Measurements from ENCODE around the gene SLC8A3.

The SLC8A3 gene

DNA sequence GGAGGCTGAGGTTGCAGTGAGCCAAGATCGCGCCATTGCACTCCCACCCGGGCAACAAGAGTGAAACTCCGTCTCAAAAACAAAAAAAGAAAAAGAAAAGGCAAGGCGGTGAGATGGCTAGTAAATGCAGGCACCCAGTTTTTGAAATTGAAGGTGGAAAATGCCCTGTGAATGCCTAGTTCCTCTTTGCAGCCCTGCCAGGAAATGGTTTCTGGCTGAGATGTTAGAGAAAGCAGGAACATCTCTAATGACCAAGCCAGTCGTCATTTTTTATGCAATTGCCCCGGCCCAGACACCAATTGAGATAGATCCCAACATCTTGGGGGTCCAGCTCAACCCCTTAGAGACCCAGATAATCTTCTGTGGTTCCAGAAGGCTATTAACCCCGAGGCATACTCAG lies 17.0 kb downstream of the SLC8A3 start:
- no peak for DNase-seq

DNA sequence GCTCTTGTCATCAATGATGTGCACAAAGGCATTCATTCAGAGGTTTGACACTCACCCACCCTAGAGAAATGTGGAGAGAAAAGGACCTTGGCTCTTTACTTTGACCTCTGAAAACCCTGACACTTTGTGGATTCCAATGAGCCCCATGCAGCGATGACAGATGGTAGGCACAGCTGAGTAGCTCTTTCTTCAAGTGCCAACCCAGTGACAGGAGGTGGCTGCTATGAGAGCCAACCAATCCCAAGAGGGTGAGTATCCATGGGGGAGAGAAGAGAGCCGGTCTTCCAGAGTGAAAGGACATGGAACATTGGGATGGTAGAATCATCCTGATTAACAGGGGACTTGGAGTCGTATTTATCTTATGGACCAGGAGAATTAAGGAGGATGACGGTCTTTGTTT lies 17.8 kb downstream of the SLC8A3 start:
- no peak for DNase-seq

DNA sequence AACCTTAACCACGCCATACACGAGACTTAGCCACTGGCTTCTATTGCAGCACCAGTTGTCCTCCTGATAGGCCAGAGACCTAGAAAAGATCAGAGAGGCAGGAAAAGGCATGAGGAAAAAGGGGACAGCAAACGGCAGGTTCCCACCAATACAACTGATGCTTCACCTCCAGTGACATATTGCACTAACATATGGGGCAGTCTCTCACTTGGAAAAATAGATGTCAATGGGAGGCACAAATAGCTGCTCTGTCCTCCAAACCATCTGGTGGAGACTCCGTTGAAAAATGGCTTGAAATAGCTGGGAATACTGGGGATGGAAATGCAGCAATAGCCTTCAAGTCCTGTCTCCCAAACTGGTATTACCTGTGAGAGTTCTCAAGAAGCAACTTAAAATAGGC lies 20.3 kb downstream of the SLC8A3 start:
- no peak for DNase-seq

DNA sequence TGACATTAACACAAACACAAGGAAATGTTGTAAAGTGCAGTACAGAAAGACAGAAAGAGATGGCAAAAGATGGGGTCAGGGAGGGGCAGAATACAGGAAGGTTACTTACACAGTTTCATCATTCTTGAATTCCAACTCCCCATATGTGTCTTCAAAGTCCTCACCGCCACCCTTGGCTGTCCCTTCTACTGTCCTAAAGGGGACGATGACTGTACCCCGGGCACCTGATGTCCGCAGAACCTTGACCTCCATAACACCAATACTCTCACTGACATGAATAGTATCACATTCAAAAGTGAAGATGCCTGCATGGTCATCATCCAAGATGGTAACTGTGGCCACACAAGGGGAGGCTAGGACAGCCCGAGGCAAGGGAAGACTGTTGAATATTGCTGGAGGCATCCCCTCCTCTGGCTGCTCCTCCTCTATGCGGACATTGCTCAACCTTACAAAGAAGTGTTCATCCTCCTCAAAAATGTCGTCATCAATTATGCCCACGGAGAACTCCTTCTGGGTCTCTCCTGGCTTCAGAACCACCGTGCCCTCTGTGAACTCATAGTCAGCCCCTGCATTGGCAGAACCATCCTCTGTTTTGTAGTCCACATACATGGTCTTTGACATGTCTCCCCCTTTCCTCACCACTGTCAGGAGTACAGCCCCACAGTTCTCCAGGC lies 22.1 kb downstream of the SLC8A3 start:
- no peak for DNase-seq

DNA sequence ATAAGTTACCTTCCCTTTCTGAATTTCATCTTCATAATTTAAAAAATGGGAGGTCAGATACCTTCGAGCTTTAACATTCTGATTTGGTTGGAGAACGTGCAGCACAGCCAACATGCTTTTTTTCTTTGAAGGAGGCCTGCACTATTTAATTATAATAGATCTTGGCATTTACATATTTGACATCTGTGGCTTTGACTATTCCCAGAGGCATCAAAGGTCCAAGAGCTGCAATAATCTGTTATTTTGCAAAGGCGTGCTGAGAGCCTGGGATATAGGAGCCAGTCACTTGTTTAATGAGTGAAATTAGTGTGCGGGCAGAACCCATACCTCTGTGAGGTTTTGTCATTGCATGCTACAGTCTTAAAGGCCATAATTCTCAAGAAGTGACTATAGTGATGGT lies 26.4 kb downstream of the SLC8A3 start:
- DNase-seq: no peak

DNA sequence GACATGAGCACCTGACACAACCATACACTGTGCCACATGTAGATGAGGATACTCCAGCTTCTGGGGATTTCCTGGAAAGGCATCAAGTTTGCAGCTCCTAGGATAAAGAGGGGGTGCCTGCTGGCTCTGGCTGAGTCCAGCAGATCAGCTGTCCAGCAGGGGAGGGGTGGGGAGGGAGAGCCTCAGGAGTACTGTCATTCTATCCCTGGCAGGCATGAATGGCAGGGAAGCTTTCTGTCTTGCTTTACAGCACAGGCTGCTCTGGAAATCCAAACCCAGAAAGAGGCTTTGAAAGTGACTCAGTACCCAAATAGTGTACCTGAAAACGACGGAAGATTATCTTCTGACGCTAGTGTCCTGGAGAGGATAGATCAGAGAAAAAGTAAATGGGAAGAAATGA lies 32.2 kb downstream of the SLC8A3 start:
- DNase-seq: no peak

DNA sequence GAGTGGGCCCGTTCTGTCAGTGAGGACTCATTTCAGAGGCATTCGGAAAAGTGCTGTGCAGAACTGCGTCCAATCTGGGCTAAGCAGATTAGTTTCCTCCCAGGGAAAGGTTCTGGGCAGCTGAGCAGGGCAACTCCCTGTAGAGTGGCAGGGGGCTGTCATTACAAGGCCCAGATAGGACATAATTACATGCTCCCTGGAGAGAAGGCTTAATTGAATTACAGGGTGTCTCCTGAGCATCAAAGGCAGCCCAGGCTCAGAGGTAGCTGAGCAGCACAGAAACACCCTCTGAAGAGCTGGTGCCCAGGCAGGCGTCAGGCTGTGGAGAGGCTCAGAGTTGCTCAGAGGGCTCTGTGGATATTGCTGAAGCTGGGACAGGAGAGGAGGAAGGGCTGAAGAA lies 36.0 kb downstream of the SLC8A3 start:
- no peak for DNase-seq

DNA sequence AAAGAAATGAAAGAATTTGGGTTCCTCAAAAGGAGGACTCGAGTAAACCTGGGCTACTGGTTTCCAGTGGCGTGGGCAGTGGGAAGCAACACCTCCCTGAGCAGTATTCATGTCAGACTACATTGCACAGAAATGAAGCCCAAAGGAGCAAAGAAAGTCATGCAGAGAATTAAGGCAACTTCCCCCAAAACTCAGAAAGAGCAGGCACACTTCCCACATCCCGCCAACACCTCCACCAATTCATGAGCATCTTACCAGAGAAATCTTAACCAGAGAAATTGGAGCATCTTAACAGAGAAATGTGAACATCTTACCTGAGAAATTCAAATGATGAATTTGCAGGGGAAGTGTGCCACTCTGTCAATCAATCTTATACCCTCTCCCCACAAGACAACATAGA lies 36.7 kb downstream of the SLC8A3 start:
- no peak for DNase-seq

DNA sequence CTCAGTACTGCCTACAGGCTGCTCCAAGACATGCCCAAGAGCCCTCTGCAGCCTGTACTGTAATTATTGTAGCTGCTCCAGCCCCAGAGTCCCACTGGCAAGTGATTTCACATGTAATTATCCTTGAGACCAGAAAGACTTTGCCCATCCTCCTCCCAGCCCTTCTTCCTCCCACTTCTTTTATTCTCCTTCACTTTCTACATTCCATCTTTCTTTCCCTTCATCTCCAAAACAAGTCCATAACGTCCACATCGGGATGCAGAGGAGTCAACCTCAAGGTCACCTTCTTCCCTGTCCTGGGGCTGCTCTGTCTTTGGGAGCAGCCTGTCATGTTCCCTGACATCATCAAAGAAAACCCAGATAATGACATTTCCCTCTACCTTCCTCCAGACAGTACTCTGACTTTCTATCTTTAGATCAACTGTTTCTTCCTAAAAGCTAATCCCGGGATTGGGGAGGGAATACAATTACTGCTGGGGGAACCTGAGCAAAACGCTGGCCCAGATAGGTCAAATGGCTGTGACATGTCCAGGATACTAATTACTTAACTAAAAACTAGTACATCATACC lies 39.1 kb downstream of the SLC8A3 start:
- DNase-seq: no peak

DNA sequence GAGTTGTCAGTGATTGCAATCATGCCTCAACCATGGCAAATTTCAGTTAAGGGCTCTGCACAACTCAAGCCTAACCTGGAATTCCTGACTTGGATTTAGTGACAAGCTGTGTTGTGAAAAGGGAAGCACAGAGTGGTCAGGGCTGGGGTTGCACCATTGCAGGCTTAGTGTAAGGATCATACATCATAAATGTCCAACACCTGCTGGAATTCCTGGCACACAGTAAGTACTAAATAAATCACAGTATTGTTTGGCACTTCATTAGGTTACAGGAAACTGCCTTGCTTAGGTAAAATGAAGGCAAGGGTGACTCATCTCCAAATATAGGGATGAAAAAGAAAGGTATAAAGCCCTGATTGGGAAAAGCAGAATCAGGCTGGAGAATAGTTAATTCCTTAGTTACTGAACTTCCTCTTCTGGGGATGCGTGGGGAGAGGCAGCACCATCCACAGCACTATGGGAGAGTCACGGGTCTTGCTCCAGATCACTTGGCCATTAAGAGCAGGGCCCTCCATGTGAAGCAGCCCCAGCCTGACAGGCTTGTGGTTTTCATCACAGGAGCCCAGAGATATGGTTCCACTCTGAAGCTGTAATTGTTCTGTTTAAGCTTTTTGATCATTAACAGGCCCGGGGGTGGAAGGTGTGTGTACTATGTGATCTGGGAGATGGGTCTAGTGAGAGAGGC lies 39.7 kb downstream of the SLC8A3 start:
- DNase-seq: no peak

DNA sequence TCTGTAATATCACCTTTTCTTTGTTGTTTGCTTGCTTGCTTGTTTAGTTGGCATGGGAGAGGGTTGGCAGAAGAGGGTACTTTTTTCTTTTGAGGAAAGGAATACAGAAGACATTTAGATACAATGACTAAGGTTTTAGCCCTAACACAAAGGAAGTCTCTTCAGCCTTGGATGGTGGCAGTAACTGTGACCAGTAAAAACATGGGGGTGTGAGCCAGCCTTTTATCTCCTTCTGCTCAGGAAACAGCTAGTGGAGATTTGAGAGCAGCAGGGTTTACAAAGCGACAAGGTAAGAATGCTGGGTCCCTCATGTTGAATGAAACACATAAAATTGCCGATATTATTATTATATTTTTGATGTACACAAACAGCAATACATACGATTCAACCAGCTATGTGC lies 40.4 kb downstream of the SLC8A3 start:
- no peak for DNase-seq

DNA sequence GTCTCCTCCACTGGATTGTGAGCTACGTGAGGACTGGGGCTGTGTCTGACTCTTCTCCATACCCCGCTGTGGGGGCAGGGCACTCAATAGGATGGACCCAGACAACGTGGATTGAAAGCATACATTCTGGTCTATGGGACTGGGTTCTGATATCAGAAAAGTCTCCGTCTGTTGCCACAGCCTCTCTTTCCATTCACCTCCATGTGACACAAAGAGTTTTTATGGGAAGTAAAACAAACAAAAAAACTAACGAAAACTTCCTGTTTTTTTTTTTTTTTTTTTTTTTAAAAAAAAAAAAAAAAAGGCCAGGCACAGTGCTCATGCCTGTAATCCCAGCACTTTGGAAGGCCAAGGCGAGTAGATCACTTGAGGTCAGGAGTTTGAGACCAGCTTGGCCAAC lies 44.7 kb downstream of the SLC8A3 start:
- DNase-seq: no peak

DNA sequence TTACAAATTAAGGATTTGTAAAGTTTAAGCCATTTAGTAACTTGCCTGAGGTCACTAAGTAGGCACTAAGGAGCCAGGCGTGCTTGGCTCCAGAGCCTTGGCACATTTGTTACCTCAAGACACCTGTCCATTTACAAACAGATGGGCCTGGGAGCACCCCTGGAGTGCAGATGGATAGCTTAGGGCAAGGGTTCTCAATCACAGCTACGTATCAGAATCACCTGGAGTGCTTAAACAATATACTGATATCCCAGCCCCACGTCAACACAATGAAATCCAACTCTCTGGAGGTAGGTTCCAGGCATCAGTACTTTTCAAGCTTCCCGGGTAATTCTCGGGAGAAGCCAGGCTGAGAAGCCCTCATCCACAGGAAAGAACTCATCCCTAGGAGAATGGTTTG lies 45.4 kb downstream of the SLC8A3 start:
- no peak for DNase-seq

DNA sequence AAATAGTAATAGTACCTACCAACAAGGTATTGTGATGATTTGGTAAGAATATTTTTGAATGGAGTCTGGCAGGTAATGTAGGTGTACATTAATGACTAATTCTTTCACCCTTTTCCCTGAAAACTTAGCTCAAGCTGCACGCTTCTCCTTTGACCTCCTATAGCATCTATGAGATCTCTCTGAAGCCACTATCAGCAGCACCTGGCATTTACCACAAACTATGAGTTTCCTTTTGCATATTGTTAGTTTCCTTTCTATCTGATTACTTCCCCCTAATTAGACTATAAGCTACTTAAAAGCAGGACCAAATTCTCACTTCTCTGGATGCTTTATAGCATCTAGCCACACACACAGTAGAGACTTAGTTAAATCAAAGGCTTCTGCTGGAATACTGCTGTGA lies 48.1 kb downstream of the SLC8A3 start:
- DNase-seq: no peak

DNA sequence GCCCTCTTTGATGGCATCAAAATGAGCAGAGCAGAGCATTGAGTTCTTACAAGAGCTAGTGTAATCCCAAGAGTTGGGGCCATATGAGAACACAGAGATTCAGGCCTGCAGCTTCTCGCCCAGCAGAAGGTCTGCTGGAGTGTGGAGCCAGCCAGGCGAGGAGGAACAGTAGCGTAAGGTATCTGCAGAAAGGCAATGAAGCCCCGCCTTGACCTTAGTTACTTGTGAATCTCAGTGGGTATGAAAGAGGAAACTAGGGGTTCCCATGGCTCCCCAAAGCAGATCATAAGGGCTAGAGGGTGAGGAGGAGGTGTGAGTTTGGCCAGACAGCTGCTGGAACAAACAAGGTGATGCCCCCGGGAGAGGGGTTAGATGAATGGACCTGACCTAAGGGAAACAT lies 49.4 kb downstream of the SLC8A3 start:
- no peak for DNase-seq

DNA sequence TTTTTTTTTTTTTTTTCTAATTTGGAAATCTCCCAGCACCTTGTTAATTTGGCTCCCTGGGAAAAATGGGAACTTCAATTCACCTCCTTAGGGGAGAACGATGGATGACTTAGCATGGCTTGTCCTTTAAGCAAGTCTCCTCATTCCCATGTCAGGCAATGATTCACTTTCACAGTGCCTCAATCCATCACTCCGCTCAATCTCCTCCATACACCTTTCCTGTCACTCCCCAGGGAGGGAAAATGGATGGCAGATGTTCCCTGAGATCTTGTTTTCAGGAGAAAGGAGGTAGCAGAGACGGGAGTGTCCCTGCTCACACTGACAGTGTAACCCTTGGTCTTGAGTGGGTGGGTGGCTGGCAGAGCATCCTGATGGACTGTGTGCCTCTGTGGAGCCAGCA lies 51.0 kb downstream of the SLC8A3 start:
- DNase-seq: no peak

DNA sequence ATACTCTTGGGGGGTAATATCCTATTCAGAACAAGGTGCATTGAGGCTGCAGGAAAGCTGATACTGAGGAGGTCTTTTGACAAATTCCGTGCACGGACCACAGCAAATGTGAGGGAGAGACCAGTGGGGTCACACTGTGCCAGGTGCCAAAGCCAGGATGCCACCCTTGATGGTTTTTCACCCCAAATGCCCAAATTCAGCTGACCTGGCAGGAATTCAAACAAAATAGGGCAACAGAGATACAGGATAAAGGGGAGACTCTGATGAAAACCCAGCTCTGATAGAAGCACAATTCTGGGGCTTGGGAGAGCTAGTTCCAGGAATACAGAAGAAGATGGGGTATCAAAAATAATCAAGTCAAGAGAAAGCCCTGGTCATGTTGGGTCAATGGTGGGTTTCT lies 55.3 kb downstream of the SLC8A3 start:
- DNase-seq: no peak

DNA sequence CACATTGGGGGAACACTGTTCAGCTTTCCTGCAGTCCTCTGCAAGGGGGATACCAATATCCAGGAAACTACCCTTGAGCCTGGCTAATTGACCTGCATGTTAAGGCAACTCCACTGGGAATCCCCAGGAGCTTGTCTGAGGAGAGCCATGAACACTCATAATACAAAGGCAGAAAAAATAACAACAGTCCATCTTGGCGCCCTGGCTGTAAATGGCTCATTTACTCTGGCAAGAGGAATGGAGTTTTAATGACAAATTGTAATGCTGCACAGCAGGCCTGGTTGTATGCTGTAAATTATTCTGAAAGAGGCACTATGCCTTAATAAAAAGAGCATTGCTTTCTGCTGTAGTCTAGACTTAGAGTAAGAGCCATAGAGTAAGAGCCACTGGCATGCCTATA lies 58.3 kb downstream of the SLC8A3 start:
- no peak for DNase-seq

DNA sequence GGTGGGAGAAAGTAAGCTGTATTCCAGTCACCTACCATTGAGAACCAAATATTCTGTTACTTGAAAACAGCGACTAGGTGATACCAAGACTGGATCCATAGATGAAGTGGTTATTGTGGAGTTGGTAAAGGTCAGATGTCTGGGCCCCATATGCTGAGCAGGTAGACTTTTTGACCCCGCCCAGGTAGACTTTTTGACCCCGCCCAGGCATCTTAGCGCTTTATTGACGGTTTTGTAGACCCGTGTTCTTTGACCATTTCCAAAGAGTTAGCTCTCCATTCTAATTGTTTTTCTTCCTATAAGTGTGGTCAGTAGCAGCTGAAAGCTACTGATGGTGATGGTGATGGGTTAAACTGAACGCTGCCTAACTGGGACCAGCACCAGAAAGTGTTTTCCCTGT lies 61.6 kb downstream of the SLC8A3 start:
- DNase-seq: no peak

DNA sequence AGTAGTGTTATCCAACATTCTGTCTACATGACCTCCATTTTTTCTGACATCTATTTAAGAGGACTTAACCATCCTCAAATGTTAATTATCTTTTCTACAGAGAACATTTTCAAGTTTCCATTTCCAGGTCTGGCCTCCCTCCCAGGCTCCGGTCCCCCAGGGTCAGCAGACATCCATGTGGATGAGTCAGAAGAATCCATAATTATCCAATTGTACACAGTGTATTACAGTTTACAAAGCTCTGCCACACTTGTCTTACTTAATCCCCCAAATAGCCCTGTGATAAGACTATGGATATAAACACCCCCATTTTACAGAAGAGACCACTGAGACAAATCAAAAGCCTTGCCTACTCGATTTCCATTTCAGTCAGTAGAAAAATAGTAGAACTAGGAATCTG lies 65.0 kb downstream of the SLC8A3 start:
- DNase-seq: no peak

DNA sequence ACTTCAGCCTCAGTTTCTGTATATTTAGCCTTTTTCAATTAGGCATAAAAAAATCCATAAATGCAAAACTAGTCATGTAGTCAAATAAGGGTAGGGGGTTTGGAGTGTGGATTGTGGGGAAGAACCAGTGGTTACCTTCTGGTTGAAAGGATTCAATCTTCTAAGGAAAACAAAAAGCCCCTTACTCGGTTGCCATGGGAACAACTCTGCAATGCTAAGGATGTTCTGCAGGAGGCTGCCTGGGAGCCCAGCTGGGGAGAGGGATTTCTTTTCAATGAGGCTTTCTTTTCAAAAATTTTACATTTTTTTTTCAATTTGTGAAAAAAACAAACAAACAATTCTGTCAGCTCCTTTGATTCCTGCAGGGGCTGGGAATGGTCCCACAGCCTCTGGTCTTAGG lies 67.2 kb downstream of the SLC8A3 start:
- DNase-seq: no peak

DNA sequence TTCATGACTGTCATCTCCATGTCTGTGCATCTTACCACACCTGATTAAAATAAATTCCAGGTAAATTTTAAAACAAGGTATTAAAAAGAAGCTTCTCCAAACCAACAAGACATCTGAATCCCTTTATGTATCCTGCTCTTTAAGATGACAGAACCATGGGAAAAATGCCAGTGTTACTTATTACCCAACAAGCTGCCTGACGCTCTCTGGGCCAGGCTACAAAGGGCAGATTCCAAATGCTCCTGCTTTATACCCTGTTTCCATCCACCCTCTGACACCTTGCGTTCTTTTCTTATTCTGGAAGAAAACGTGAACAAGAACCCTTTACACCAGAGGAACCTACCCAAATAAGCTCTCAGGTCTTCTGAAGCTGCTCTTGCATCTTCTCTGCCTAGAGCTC lies 70.7 kb downstream of the SLC8A3 start:
- DNase-seq: no peak

DNA sequence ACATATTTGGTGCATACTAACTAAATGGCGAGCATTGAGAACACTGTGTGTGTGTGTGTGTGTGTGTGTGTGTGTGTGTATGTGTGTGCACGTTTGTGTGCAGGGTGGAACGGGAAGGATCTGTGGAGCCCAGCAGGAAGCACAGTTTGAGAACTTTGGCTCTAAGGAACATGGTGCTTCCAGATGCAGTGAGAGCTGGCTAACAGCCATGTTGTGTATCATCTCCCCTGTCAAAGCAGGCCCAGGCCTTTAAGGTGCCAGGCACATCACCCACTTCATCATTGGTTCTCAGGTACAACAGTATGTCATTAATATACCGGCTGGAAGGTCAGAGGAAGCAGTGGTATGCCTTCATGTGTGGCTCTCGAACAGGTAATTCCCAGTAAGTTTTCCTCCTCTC lies 72.5 kb downstream of the SLC8A3 start:
- no peak for DNase-seq

DNA sequence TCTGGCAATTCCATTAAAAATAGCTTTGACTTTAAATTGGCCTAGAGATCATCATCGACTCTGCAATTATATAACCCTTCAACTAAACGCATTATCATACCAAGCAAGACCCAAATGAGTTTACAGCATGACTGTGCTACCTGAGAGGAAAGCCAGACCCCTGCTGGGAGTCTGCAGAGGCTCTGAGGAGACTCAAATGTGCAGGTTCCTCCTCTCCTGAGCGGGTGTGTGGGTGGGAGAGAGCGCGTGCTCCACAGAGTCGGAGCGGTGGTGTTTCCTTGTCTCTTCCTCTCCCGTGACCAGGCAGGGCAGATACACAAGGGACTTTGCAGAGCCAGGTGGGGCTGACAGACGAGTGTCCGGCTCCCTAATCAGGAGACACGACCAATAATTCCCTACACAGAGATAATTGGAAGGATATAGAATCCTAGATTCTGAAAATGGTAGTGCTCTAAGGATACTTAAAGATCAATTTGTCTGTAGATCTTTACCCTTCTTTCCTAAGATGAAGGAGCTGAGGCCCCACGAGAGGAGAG lies 74.1 kb downstream of the SLC8A3 start:
- DNase-seq: no peak

DNA sequence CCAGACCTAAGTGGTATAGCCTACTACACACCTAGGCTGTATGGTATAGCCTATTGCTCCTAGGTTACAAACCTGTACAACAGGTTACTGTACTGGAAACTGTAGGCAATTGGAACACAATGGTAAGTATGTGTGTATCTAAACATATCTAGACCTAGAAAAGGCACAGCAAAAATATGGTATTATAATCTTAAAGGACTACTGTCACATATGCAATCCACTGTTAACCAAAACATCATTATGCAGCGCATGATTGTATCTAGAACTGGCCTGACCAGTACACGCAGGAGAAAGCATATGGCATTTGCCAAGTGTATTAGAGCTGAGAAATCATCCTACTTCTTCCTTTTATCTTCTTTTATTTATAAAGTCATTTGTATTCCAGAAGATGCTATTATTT lies 75.5 kb downstream of the SLC8A3 start:
- DNase-seq: no peak
